Psoas muscle (tissue), 8 donors: ENCODE measurements around the gene SPDEF. TPM values are rescaled to one million over a fixed set of nuclear protein-coding genes. Genes with fewer than 3 reads are reported as not detected.
A peak's percentile ranks its signal among the peaks of the same experiment; 100 is the strongest.

ENCODE experiments used
- ATAC-seq, 4 donors: fragments of 200-7000 bp; cut with Tn5 transposase; one replicate each; pipeline ENCODE4 v1.9.1; 2020; ENCODE audit warnings: moderate library complexity in 3 of 4, mild to moderate bottlenecking in 2 of 4
- DNase-seq, 2 donors: peaks; one replicate each; pipeline ENCODE4 v3.0.0-alpha.2; 2020
- H3K27ac ChIP-seq: fragments of 200-600 bp; one replicate; pipeline ENCODE4 v1.8.0; 2022
- H3K27me3 ChIP-seq, 3 donors: fragments of 200-600 bp in 1 of 3; one replicate each; pipeline versions ENCODE4 v1.6.1 to v1.8.0; 2013 to 2022; ENCODE audit warnings: low read length in 2 of 3, mild to moderate bottlenecking in 2 of 3, moderate library complexity in 1 of 3; ENCODE audit not compliant: insufficient read depth in 3 of 3
- H3K36me3 ChIP-seq, 2 donors: fragments of 200-600 bp in 1 of 2; one replicate each; pipeline versions ENCODE4 v1.6.1 to v1.8.0; 2013 to 2022; ENCODE audit warnings: low read depth in 1 of 2, mild to moderate bottlenecking in 1 of 2, moderate library complexity in 1 of 2; ENCODE audit not compliant: insufficient read depth in 1 of 2
- H3K4me1 ChIP-seq: fragments of 200-600 bp; one replicate; pipeline ENCODE4 v1.8.0; 2022
- H3K4me3 ChIP-seq: fragments of 200-600 bp; one replicate; pipeline ENCODE4 v1.8.0; 2022; ENCODE audit warnings: mild to moderate bottlenecking
- H3K9me3 ChIP-seq: fragments of 200-600 bp; one replicate; pipeline ENCODE4 v1.8.0; 2022
- CTCF ChIP-seq: fragments of 200-600 bp; IDR thresholded peaks from one replicate; pipeline ENCODE4 v1.8.0; 2022; ENCODE audit warnings: antibody characterized with exemption
- WGBS, 3 donors: extraction: QIAGEN DNeasy Blood & Tissue Kit; methylation state at CpG; one replicate each; pipeline versions ENCODE4 v1.1.6 to v1.1.7; 2013; 5-methylcytosine and 5-hydroxymethylcytosine counted together
- intact Hi-C, 2 donors: fragments of 100-400 bp; cut with DNase I; formaldehyde crosslinking; loops; one replicate each; pipeline versions ENCODE4 v1.11.0 to v1.14.2; 2022
- polyA plus RNA-seq, 3 donors: library from polyadenylated mRNA; stranded (reverse); fragments of 200-250 nt; gene quantifications; one replicate each; pipeline ENCODE4 v1.2.3, GENCODE V29; 2013
- total RNA-seq, 4 donors: library from RNA; stranded (reverse); fragmentation: NEBNext Ultra II Directional in 2 of 4; extraction: Animal tissue kit (Norgen Biotek cat#: 25700) in 2 of 4; gene quantifications; one replicate each; pipeline versions ENCODE4 v1.2.1 to v1.2.4, GENCODE V29; 2021 to 2023
- donor health status: healthy with polysubstance abuse.
- donor health status: DM: no; HTN: no; CAD: no; lungs with moderate emphysema.
- donor health status: Bipolar disorder and iron deficiency.
- donor health status: healthy.
- donor health status: DM: yes; HTN: yes; CAD: no.
- donor health status: DM: no; HTN: no; CAD: no.
- donor health status: DM: no; HTN: no; CAD: no.
- donor health status: DM: yes; HTN: yes; CAD: no.

Gene SPDEF
- total and polyA plus RNA-seq, 7 donors: 0.03 to 0.22 (median 0.21) TPM; not detected in 2

GRCh38 chr6:34535646-34536045 is 20.5 kb downstream of the SPDEF start:
- Histone ChIP-seq H3K9me3 (no peaks in the 10 kb centered on the region), H3K27ac (no peak overlapping the region), H3K36me3 (no peaks in the 10 kb centered on the region), H3K27me3 (no peaks in the 10 kb centered on the region), H3K4me1 (no peaks in the 10 kb centered on the region), H3K4me3 (no peak overlapping the region)
- TF ChIP-seq CTCF: no peak
- intact Hi-C loops: no loop called here
- WGBS, 3 donors: 83 to 84% (median 83%) methylated on average over 11 of the region's 11 CpGs
- no peak for DNase-seq
- no peak for ATAC-seq

- Histone ChIP-seq H3K9me3 (no peaks in the 10 kb centered on the region), H3K4me1 (no peaks in the 10 kb centered on the region), H3K27me3 (no peaks in the 10 kb centered on the region), H3K27ac (no peak overlapping the region), H3K36me3 (no peaks in the 10 kb centered on the region), H3K4me3 (no peak overlapping the region)
- intact Hi-C loops: no loop called here
- TF ChIP-seq CTCF: no peak
- WGBS, 3 donors: 91 to 93% (median 92%) methylated on average over 6 of the region's 6 CpGs
- DNase-seq (no peak), ATAC-seq (no peak)
These were observed 20.9 kb downstream of the SPDEF start for GRCh38 chr6:34535199-34535598.

GRCh38 chr6:34534656-34535055 is 21.5 kb downstream of the SPDEF start:
- Histone ChIP-seq H3K27me3 (no peaks in the 10 kb centered on the region), H3K9me3 (no peaks in the 10 kb centered on the region), H3K36me3 (no peaks in the 10 kb centered on the region), H3K27ac (no peak overlapping the region), H3K4me3 (no peak overlapping the region), H3K4me1 (no peaks in the 10 kb centered on the region)
- intact Hi-C loops: no loop called here
- DNase-seq: no peak
- 83 to 89% (median 84%) methylated on average over 16 of the region's 16 CpGs for WGBS, 3 donors
- TF ChIP-seq CTCF: no peak
- no peak for ATAC-seq

GRCh38 chr6:34534146-34534545 is 22.0 kb downstream of the SPDEF start:
- intact Hi-C loops: no loop called here
- Histone ChIP-seq H3K4me1 (no peaks in the 10 kb centered on the region), H3K27me3 (no peaks in the 10 kb centered on the region), H3K9me3 (no peaks in the 10 kb centered on the region), H3K4me3 (no peak overlapping the region), H3K36me3 (no peaks in the 10 kb centered on the region), H3K27ac (no peak overlapping the region)
- 87 to 89% (median 89%) methylated on average over 6 of the region's 6 CpGs for WGBS, 3 donors
- ATAC-seq: no peak
- TF ChIP-seq CTCF: no peak
- DNase-seq: no peak

DNA sequence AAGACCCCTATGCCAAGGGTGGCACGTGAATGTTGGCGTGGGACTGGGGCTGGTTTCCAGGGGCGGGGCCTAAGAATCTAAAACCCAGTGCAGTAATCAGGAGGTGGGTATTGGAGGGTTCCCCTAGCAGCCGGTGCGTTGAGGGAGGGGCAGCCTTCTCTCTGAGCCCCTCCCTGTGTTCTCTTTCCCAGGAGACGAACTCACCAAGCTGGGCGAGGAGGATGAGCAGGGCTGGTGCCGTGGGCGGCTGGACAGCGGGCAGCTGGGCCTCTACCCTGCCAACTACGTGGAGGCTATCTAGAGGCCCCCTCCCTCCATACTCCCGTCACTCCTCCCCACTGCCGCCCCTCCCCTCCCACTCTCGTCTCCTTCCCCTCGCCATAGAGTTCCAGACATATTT is 23.9 kb downstream of the SPDEF start:
- H3K27ac ChIP-seq: peak overlapping the region; percentile 30
- peak overlapping the region; percentile 46 for H3K4me3 ChIP-seq
- H3K27me3 ChIP-seq: no peaks in the 10 kb centered on the region
- no peak for DNase-seq
- peak in 2 of 4 donors; percentile 3 to 34 for ATAC-seq
- H3K9me3 ChIP-seq: no peaks in the 10 kb centered on the region
- peaks cover 3% of the 10 kb centered on the region for H3K4me1 ChIP-seq
- no peak for TF ChIP-seq CTCF
- no peaks in the 10 kb centered on the region for H3K36me3 ChIP-seq
- intact Hi-C loops: no loop called here
- 45 to 74% (median 55%) methylated on average over 15 of the region's 15 CpGs for WGBS, 3 donors
